Mesendoderm (in vitro differentiated cells): ENCODE measurements around the gene TEPSIN.

Experiments
- DNase-seq: peaks from one replicate; pipeline ENCODE4 v3.0.0; 2013
- H2AK5ac ChIP-seq: 2 replicates; pipeline ENCODE4 v1.6.1; 2013; ENCODE audit warnings: low read length, inconsistent platforms
- H2BK120ac ChIP-seq: 2 replicates; pipeline ENCODE4 v1.6.1; 2013; ENCODE audit warnings: low read depth, mild to moderate bottlenecking, low read length, moderate library complexity, mixed read lengths
- H2BK15ac ChIP-seq: replicated peaks from 2 replicates; pipeline ENCODE4 v1.6.1; 2013; ENCODE audit warnings: low read depth, mild to moderate bottlenecking, moderate library complexity
- H2BK5ac ChIP-seq: 2 replicates; pipeline ENCODE4 v1.6.1; 2013; ENCODE audit warnings: low read length, inconsistent platforms
- H3K18ac ChIP-seq: 2 replicates; pipeline ENCODE4 v1.6.1; 2013; ENCODE audit warnings: mild to moderate bottlenecking, low read length, mixed read lengths
- H3K23ac ChIP-seq: one replicate; pipeline ENCODE4 v1.6.1; 2013; ENCODE audit warnings: low read length
- H3K27ac ChIP-seq: 2 replicates; pipeline ENCODE4 v1.5.1; 2013; ENCODE audit warnings: low read depth, mild to moderate bottlenecking, inconsistent platforms, low read length, moderate library complexity
- H3K27me3 ChIP-seq: 2 replicates; pipeline ENCODE4 v1.6.1; 2013; ENCODE audit warnings: low read length, control low read depth, mild to moderate bottlenecking, inconsistent platforms; ENCODE audit not compliant: insufficient read depth, poor library complexity
- H3K36me3 ChIP-seq: 2 replicates; pipeline ENCODE4 v1.6.1; 2013; ENCODE audit warnings: low read length, inconsistent platforms; ENCODE audit not compliant: control insufficient read depth, insufficient read depth
- H3K4ac ChIP-seq: one replicate; pipeline ENCODE4 v1.6.1; 2013; ENCODE audit warnings: low read depth, mild to moderate bottlenecking, low read length, moderate library complexity
- H3K4me1 ChIP-seq: 2 replicates; pipeline ENCODE4 v1.6.1; 2013; ENCODE audit warnings: low read depth, low read length, inconsistent platforms; ENCODE audit not compliant: control insufficient read depth
- H3K4me2 ChIP-seq: 2 replicates; pipeline ENCODE4 v1.6.1; 2013; ENCODE audit warnings: low read length
- H3K4me3 ChIP-seq: 2 replicates; pipeline ENCODE4 v1.5.1; 2013; ENCODE audit warnings: mild to moderate bottlenecking, low read length
- H3K56ac ChIP-seq: one replicate; pipeline ENCODE4 v1.6.1; 2013; ENCODE audit warnings: low read length
- H3K79me1 ChIP-seq: 2 replicates; pipeline ENCODE4 v1.6.1; 2013; ENCODE audit warnings: low read length, inconsistent platforms
- H3K79me2 ChIP-seq: 2 replicates; pipeline ENCODE4 v1.6.1; 2013; ENCODE audit warnings: mild to moderate bottlenecking, low read length; ENCODE audit not compliant: control insufficient read depth, insufficient read depth
- H3K9ac ChIP-seq: 2 replicates; pipeline ENCODE4 v1.6.1; 2013; ENCODE audit warnings: low read length, inconsistent platforms
- H4K5ac ChIP-seq: one replicate; pipeline ENCODE4 v1.6.1; 2013; ENCODE audit warnings: low read length
- H4K8ac ChIP-seq: one replicate; pipeline ENCODE4 v1.6.1; 2013; ENCODE audit warnings: low read depth, mild to moderate bottlenecking, control low read depth, low read length, moderate library complexity
- WGBS: extraction: QIAGEN DNeasy Blood & Tissue Kit; methylation state at CpG from one replicate; pipeline ENCODE4 v1.1.7; 2013; ENCODE audit warnings: low lambda C conversion rate, missing lambda C conversion rate; ENCODE audit not compliant: insufficient coverage; ENCODE audit errors: extremely low coverage; 5-methylcytosine and 5-hydroxymethylcytosine counted together

Gene TEPSIN

GRCh38 chr17:81198826-81199481 is 39.9 kb downstream of the TEPSIN start:
- Histone ChIP-seq H3K27me3 (no peaks in the 10 kb centered on the region), H2BK120ac (no peak overlapping the region), H3K27ac (no peak overlapping the region), H2BK5ac (no peak overlapping the region), H4K5ac (no peak overlapping the region), H3K9ac (no peak overlapping the region), H3K36me3 (no peaks in the 10 kb centered on the region), H4K8ac (no peak overlapping the region), H3K4me3 (no peak overlapping the region), H3K18ac (no peak overlapping the region), H3K79me2 (no peaks in the 10 kb centered on the region), H2BK15ac (no peak overlapping the region), H2AK5ac (no peak overlapping the region), H3K79me1 (no peaks in the 10 kb centered on the region), H3K4ac (no peak overlapping the region), H3K56ac (no peak overlapping the region), H3K23ac (no peak overlapping the region), H3K4me2 (no peak overlapping the region), H3K4me1 (no peaks in the 10 kb centered on the region)
- DNase-seq, result no peak
- no CpG with 5 or more reads among the region's 22 CpGs for WGBS

- WGBS, result no CpG with 5 or more reads among the region's 21 CpGs
- no peak for DNase-seq
Measured at GRCh38 chr17:81197831-81198490, 40.9 kb downstream of the TEPSIN start.

GRCh38 chr17:81197409-81197795 is 41.5 kb downstream of the TEPSIN start:
- no peaks in the 10 kb centered on the region for H3K4me1 ChIP-seq
- no peak overlapping the region for H2AK5ac ChIP-seq
- H3K56ac ChIP-seq, result no peak overlapping the region
- H2BK15ac ChIP-seq, result no peak overlapping the region
- H4K5ac ChIP-seq, result no peak overlapping the region
- H3K9ac ChIP-seq, result no peak overlapping the region
- no peaks in the 10 kb centered on the region for H3K79me1 ChIP-seq
- no peak overlapping the region for H4K8ac ChIP-seq
- no peaks in the 10 kb centered on the region for H3K36me3 ChIP-seq
- no peak overlapping the region for H3K27ac ChIP-seq
- H2BK5ac ChIP-seq, result no peak overlapping the region
- H3K18ac ChIP-seq, result no peak overlapping the region
- H3K79me2 ChIP-seq, result no peaks in the 10 kb centered on the region
- WGBS, result no CpG with 5 or more reads among the region's 14 CpGs
- H2BK120ac ChIP-seq, result no peak overlapping the region
- no peak overlapping the region for H3K23ac ChIP-seq
- no peak for DNase-seq
- no peak overlapping the region for H3K4ac ChIP-seq
- H3K27me3 ChIP-seq, result no peaks in the 10 kb centered on the region
- no peak overlapping the region for H3K4me3 ChIP-seq
- H3K4me2 ChIP-seq, result no peak overlapping the region

More at GRCh38 chr17:81197831-81198490, 40.9 kb downstream of the TEPSIN start:
- Histone ChIP-seq H3K18ac (no peak overlapping the region), H3K4me3 (no peak overlapping the region), H3K27me3 (no peaks in the 10 kb centered on the region), H3K27ac (no peak overlapping the region), H4K5ac (no peak overlapping the region), H2AK5ac (no peak overlapping the region), H3K4me2 (no peak overlapping the region), H2BK120ac (no peak overlapping the region), H3K23ac (no peak overlapping the region), H2BK15ac (no peak overlapping the region), H3K79me2 (no peaks in the 10 kb centered on the region), H3K56ac (no peak overlapping the region), H3K79me1 (no peaks in the 10 kb centered on the region), H4K8ac (no peak overlapping the region), H3K4ac (no peak overlapping the region), H3K36me3 (no peaks in the 10 kb centered on the region), H3K9ac (no peak overlapping the region), H2BK5ac (no peak overlapping the region), H3K4me1 (no peaks in the 10 kb centered on the region)

GRCh38 chr17:81196505-81197408 is 42.1 kb downstream of the TEPSIN start:
- no peaks in the 10 kb centered on the region for H3K27me3 ChIP-seq
- H3K27ac ChIP-seq, result no peak overlapping the region
- H2BK120ac ChIP-seq, result no peak overlapping the region
- no CpG with 5 or more reads among the region's 45 CpGs for WGBS
- no peak overlapping the region for H3K4ac ChIP-seq
- H2BK15ac ChIP-seq, result no peak overlapping the region
- H4K5ac ChIP-seq, result no peak overlapping the region
- H3K23ac ChIP-seq, result no peak overlapping the region
- H3K9ac ChIP-seq, result no peak overlapping the region
- no peak overlapping the region for H3K4me2 ChIP-seq
- no peak overlapping the region for H2BK5ac ChIP-seq
- no peak overlapping the region for H2AK5ac ChIP-seq
- DNase-seq, result no peak
- H3K36me3 ChIP-seq, result no peaks in the 10 kb centered on the region
- no peaks in the 10 kb centered on the region for H3K4me1 ChIP-seq
- H4K8ac ChIP-seq, result no peak overlapping the region
- no peak overlapping the region for H3K56ac ChIP-seq
- H3K79me2 ChIP-seq, result no peaks in the 10 kb centered on the region
- H3K18ac ChIP-seq, result no peak overlapping the region
- H3K79me1 ChIP-seq, result no peaks in the 10 kb centered on the region
- no peak overlapping the region for H3K4me3 ChIP-seq

GRCh38 chr17:81195941-81196495 is 42.8 kb downstream of the TEPSIN start:
- no peak overlapping the region for H2AK5ac ChIP-seq
- H3K4me2 ChIP-seq, result no peak overlapping the region
- H3K56ac ChIP-seq, result no peak overlapping the region
- no peak overlapping the region for H3K9ac ChIP-seq
- H2BK120ac ChIP-seq, result no peak overlapping the region
- H3K27me3 ChIP-seq, result no peaks in the 10 kb centered on the region
- no peak overlapping the region for H3K4ac ChIP-seq
- no peaks in the 10 kb centered on the region for H3K36me3 ChIP-seq
- H3K18ac ChIP-seq, result no peak overlapping the region
- H3K4me3 ChIP-seq, result no peak overlapping the region
- no peaks in the 10 kb centered on the region for H3K4me1 ChIP-seq
- no peak overlapping the region for H2BK5ac ChIP-seq
- H4K5ac ChIP-seq, result no peak overlapping the region
- no peak overlapping the region for H3K23ac ChIP-seq
- DNase-seq, result no peak
- no peaks in the 10 kb centered on the region for H3K79me2 ChIP-seq
- no peak overlapping the region for H2BK15ac ChIP-seq
- WGBS, result no CpG with 5 or more reads among the region's 14 CpGs
- H3K27ac ChIP-seq, result no peak overlapping the region
- H4K8ac ChIP-seq, result no peak overlapping the region
- H3K79me1 ChIP-seq, result no peaks in the 10 kb centered on the region
